GM19043 (cell line): ENCODE results near the gene KMT2A.
A peak's percentile ranks its signal among the peaks of the same experiment; 100 is the strongest.
"Not testable (repeated sequence)": the region's sequence is repeated elsewhere in the genome, so short reads cannot be mapped to it uniquely, and the experiment has no call there.

Source experiments
- ATAC-seq: cut with Tn5 transposase; IDR thresholded peaks from one replicate; pipeline ENCODE4 v1.9.1; 2021; ENCODE audit warnings: low read depth; ENCODE audit not compliant: unreplicated experiment

The KMT2A gene

GRCh38 chr11:118435893-118436624 lies at the start of gene KMT2A:
TSS of gene KMT2A (plus strand) at chr11:118436492. CDS start at chr11:118436513, 21 bp downstream.
- ATAC-seq, result peak; percentile 29

GRCh38 chr11:118396097-118396501 lies 40.2 kb upstream of the KMT2A start:
- ATAC-seq, result no peak

- no peak for ATAC-seq
Measured at GRCh38 chr11:118397448-118397847, 38.8 kb upstream of the KMT2A start.

- no peak for ATAC-seq
Measured at GRCh38 chr11:118398791-118399559, 37.3 kb upstream of the KMT2A start.

- no peak for ATAC-seq
Measured at GRCh38 chr11:118401151-118401879, 35.0 kb upstream of the KMT2A start, which contains the start of gene ATP5MG. TSS of gene ATP5MG (plus strand) at chr11:118401606. CDS start at chr11:118401666, 60 bp downstream.

GRCh38 chr11:118401880-118402590 lies 34.3 kb upstream of the KMT2A start:
- ATAC-seq, result no peak

GRCh38 chr11:118402594-118402993 lies 33.7 kb upstream of the KMT2A start:
- not testable (repeated sequence) for ATAC-seq

- no peak for ATAC-seq
Measured at GRCh38 chr11:118406599-118407166, 29.6 kb upstream of the KMT2A start.

- ATAC-seq, result no peak
Measured at GRCh38 chr11:118410055-118410745, 26.1 kb upstream of the KMT2A start.

GRCh38 chr11:118411530-118411929 lies 24.8 kb upstream of the KMT2A start:
- ATAC-seq, result no peak

GRCh38 chr11:118412921-118413320 lies 23.4 kb upstream of the KMT2A start:
- no peak for ATAC-seq

- no peak for ATAC-seq
Measured at GRCh38 chr11:118415062-118415738, 21.1 kb upstream of the KMT2A start.

GRCh38 chr11:118415739-118416068 lies 20.6 kb upstream of the KMT2A start:
- no peak for ATAC-seq

- ATAC-seq, result not testable (repeated sequence)
Measured at GRCh38 chr11:118416900-118417299, 19.4 kb upstream of the KMT2A start.

GRCh38 chr11:118417801-118418200 lies 18.5 kb upstream of the KMT2A start:
- ATAC-seq, result no peak

GRCh38 chr11:118418766-118419165 lies 17.5 kb upstream of the KMT2A start:
- ATAC-seq, result no peak

GRCh38 chr11:118427707-118428106 lies 8.6 kb upstream of the KMT2A start:
- ATAC-seq, result no peak

GRCh38 chr11:118430956-118431355 lies 5.3 kb upstream of the KMT2A start:
- no peak for ATAC-seq

- no peak for ATAC-seq
Measured at GRCh38 chr11:118434123-118434552, 2.2 kb upstream of the KMT2A start.
